Coronary artery (tissue), 2 donors: ENCODE measurements around the gene HBG2.

Experiments used
- DNase-seq: peaks from one replicate; pipeline ENCODE4 v3.0.0-alpha.2; 2017; ENCODE audit warnings: low spot score
- H3K27ac ChIP-seq, 2 donors: fragments of 200-600 bp; sonication (generic); one replicate each; pipeline ENCODE4 v1.5.1; 2016 to 2019
- H3K4me3 ChIP-seq: fragments of 200-600 bp; sonication (generic); 2 replicates; pipeline ENCODE4 v1.5.1; 2016; ENCODE audit warnings: mild to moderate bottlenecking, moderate library complexity
- CTCF ChIP-seq: fragments of 200-600 bp; sonication (generic); IDR thresholded peaks from one replicate; pipeline ENCODE4 v1.5.1; 2019; ENCODE audit warnings: antibody characterized with exemption

Gene HBG2

DNA sequence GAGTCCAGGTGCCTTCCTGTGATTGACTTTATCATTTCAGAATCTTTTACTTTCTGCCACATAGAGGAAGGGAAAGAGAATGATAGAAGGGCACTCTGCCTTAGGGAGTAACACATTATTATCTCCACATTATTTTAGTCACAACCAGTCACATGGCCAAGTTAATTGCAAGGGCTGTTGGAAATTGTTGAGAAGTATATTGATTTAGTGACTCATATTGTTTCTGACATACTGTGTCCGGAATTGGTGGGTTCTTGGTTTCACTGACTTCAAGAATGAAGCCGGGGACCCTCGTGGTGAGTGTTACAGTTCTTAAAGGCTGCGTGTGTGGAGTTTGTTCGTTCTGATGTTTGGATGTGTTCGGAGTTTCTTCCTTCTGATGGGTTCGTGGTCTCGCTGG lies 38.4 kb upstream of the HBG2 start:
- no peak overlapping the region for H3K4me3 ChIP-seq
- no peak overlapping the region for H3K27ac ChIP-seq
- TF ChIP-seq CTCF = no peak
- DNase-seq = no peak

DNA sequence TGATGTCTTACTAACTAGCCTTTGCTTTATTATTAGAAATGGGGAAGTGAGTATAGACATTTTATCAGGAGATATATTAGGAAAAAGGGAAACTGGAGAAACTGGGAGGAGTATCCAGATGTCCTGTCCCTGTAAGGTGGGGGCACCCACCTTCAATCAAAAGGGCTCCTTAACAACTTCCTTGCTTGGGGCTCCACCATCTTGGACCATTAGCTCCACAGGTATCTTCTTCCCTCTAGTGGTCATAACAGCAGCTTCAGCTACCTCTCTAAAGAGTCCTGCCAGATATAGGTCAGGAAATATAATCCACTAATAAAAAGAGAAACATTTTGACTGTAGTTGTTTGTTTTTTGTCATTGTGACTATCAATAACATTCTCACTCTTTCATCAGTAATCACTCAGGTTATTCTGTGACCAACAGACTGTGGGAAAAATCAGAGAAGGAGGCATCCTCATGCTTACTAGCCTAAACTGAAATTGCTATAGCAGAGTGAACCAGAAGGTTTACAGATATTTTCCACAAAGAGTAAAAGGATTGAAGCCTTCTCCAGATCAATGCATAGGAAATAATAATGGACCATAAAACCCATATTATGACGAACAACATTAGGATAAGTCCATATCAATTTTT lies 36.7 kb upstream of the HBG2 start:
- TF ChIP-seq CTCF = no peak
- no peak overlapping the region for H3K27ac ChIP-seq
- DNase-seq = no peak
- H3K4me3 ChIP-seq = no peak overlapping the region

DNA sequence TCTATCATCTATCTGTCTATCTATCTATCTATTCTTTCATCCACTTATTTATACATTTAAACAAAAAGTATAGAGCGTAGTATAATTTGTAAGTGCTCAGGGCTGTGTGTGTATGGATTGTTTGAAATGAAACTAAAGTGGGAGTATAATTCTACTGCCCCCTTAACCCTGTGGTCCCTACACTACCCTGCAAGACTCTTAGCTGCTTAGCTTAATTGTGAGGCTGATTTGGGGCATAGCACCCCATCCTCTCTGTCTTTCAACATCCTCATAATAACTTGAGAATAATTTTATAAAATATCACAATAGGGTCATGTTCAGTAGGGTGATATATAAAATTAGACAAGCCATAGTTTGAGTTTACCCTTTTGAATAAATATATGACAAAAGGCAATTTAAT lies 35.5 kb upstream of the HBG2 start:
- no peak for TF ChIP-seq CTCF
- no peak for DNase-seq
- Histone ChIP-seq H3K4me3 (no peak overlapping the region), H3K27ac (no peak overlapping the region)

DNA sequence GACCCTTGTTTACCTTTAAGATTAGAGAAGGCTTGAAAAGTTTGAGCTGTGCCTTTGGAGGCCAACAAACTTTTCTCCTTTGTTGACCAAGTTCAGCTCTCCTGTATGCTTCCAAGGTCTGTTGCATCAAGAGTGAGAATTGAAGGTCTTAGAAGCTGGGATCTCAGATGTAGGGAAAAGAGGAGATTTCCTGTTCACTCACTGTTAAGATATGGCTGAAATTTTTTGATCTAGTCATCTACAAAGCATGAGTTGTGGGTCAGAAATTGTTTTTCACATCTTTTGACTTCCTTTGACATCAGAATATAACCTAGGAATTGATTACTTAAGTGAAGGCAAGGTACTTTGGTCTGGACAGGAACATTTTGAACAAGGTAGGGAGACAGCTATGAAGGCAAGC lies 35.1 kb upstream of the HBG2 start:
- H3K27ac ChIP-seq = no peak overlapping the region
- no peak for DNase-seq
- H3K4me3 ChIP-seq = no peak overlapping the region
- TF ChIP-seq CTCF = no peak

- Histone ChIP-seq H3K27ac (no peak overlapping the region), H3K4me3 (no peak overlapping the region)
- TF ChIP-seq CTCF = no peak
- no peak for DNase-seq
Observed at GRCh38 chr11:5288906-5289550, 34.4 kb upstream of the HBG2 start.

GRCh38 chr11:5288108-5288905 lies 33.7 kb upstream of the HBG2 start:
- no peak overlapping the region for H3K27ac ChIP-seq
- no peak overlapping the region for H3K4me3 ChIP-seq
- TF ChIP-seq CTCF = no peak
- DNase-seq = no peak

DNA sequence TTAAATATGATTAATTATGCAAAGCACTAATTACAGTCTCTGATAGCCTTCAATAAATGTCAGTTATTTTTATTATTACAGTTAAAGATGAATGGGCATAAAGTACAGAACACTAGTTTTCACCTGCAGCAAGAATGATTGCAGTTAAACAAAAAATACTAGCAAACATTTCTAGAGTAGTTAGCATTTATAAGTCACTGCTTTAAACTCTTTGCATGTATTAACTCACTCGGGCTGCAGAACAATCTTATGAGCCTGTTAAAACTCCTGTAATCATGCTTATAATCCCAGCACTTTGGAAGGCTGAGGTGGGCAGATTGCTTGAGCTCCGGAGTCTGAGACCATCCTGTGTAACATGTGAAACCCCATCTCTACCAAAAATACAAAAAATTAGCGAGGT lies 32.3 kb upstream of the HBG2 start:
- DNase-seq = no peak

More for the DNA sequence above, 32.3 kb upstream of the HBG2 start:
- no peak for TF ChIP-seq CTCF
- Histone ChIP-seq H3K4me3 (no peak overlapping the region), H3K27ac (no peak overlapping the region)
